ENCODE results near the gene FNIP2. TPM values are rescaled to one million over a fixed set of nuclear protein-coding genes. Genes with fewer than 3 reads are reported as not detected.
"Not testable (repeated sequence)": the region's sequence is repeated elsewhere in the genome, so short reads cannot be mapped to it uniquely, and the experiment has no call there.

The FNIP2 gene
- polyA plus RNA-seq, 10 donors: 12.8 to 17.8 (median 14.2) TPM

DNA sequence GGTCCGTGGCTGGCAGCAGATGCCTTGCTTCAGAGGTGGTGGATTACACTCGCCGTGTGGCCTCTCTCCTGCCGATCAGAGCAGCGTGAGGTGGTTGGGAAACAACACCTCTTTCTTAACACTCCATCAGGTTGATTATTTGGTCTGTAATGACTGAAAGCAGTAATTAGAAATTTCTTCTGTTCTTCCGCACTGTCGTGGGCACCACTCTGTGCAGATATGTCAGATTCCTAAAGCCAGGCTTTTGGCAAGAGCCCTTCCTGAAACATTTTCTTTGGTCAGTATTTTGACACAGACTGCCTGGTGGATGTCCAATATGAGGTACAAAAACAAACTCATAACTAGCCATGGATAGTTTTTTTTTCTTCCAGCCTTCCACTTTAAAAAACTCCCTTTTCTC lies 100.9 kb downstream of the FNIP2 start:
- no peak for DNase-seq

GRCh38 chr4:158870282-158870625 lies 101.4 kb downstream of the FNIP2 start:
- DNase-seq: peak in 1 of 3 donors; percentile 10

- peak in 1 of 3 donors; percentile 7 for DNase-seq
Observed at GRCh38 chr4:158870626-158871334, 102.0 kb downstream of the FNIP2 start.

DNA sequence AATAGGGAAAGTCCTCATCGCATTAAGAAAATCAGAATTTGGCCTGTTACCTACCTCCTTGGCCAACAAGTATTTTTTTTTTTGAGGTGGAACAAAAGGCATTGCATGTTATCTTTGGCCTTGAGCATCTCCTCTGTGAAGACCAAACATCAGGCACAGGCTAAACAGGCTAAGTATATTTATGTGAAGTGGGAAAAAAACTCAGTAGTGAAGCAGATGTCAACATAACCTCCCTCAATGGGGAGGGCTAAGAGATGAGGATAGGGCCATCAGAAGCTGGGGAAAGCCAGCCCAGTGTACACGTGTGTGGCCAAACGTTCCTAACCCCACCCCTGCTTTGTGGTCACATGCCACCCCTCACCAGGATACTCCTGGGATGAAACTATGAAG lies 102.5 kb downstream of the FNIP2 start:
- no peak for DNase-seq

GRCh38 chr4:158873795-158874401 lies 105.1 kb downstream of the FNIP2 start:
- DNase-seq: peak in 2 of 3 donors; percentile 59 to 79

DNA sequence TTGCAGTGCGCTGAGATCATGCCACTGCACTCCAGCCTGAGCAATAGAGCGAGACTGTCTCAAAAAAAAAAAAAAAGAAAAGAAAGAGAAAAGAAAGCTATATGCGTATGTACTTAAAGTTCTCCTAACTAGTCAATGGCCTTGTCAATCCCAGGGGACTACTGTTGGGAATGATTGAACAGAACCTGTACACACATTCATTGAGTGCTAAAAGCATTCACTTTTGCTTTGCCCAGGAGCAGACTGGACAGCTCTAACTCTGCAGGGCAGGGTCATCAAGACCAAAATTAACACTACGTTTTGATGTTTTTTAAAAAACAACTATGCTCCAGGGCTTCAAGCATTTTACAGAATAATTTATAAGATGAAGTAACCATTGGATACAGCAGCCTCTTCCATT lies 106.2 kb downstream of the FNIP2 start:
- DNase-seq: no peak

- DNase-seq: no peak
Observed at GRCh38 chr4:158875455-158875854, 106.6 kb downstream of the FNIP2 start.

- DNase-seq: no peak
Observed at GRCh38 chr4:158877069-158877468, 108.2 kb downstream of the FNIP2 start.

DNA sequence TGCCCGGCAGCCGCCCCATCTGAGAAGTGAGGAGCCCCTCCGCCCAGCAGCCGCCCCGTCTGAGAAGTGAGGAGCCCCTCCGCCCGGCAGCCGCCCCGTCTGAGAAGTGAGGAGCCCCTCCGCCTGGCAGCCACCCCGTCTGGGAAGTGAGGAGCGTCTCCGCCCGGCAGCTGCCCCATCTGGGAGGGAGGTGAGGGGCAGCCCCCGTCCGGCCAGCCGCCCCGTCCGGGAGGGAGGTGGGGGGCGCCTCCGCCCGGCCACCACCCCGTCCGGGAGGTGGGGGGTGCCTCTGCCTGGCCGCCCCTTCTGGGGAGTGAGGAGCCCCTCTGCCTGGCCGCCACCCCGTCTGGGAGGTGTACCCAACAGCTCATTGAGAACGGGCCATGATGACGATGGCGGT lies 113.3 kb downstream of the FNIP2 start:
- not testable (repeated sequence) for DNase-seq

- DNase-seq: peak in 2 of 3 donors; percentile 8 to 15
Observed at GRCh38 chr4:158884280-158884679, 115.5 kb downstream of the FNIP2 start.

GRCh38 chr4:158885564-158885963 lies 116.7 kb downstream of the FNIP2 start:
- DNase-seq: no peak

DNA sequence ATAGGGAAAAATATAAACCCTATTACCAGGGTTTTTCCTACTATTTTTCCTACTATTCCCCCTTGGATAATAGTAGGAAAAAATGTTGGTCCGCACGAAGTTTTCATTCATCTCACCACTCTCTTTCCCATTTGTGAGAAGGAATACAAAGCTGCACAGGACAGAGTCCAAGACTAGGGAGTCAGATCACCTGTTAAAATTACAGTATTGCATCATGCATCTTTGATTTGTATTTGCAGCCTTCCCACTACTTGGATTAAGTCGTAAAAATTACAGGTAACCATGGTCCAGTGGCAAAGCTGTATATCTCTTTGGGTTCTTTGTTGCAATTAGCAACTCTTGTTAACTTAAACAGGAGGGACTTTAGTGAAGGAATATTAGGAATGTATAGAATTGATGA lies 121.5 kb downstream of the FNIP2 start:
- no peak for DNase-seq

- DNase-seq: no peak
Observed at GRCh38 chr4:158891256-158891655, 122.4 kb downstream of the FNIP2 start.

- no peak for DNase-seq
Observed at GRCh38 chr4:158894826-158895225, 126.0 kb downstream of the FNIP2 start.

GRCh38 chr4:158895797-158896576 lies 127.2 kb downstream of the FNIP2 start:
- no peak for DNase-seq

GRCh38 chr4:158896577-158897238 lies 127.9 kb downstream of the FNIP2 start:
- not testable (repeated sequence) for DNase-seq

- DNase-seq: not testable (repeated sequence)
Observed at GRCh38 chr4:158900408-158900807, 131.6 kb downstream of the FNIP2 start.

DNA sequence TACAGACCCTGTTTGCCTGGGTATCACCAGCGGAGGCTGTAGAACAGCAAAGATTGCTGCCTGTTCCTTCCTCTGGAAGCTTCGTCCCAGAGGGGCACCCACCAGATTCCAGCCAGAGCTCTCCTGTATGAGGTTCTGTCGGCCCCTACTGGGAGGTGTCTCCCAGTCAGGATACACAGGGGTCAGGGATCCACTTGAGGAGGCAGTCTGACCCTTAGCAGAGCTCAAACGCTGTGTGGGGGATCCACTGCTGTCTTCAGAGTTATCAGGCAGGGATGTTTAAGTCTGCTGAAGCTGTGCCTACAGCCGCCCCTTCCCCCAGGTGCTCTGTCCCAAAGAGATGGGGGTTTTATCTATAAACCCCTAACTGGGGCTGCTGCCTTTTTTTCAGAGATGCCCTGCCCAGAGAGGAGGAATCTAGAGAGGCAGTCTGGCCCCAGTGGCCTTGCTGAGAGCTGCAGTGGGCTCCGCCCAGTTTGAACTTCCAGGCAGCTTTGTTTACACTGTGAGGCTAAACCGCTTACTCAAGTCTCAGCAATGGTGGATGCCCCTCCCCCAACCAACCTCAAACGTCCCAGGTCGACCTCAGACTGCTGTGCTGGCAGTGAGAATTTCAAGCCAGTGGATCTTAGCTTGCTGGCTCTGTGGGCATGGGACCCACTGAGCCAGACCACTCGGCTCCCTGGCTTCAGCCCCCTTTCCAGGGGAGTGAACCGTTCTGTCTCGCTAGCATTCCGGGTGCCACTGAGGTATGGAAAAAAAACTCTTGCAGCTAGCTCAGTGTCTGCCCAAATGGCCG lies 133.7 kb downstream of the FNIP2 start:
- DNase-seq: not testable (repeated sequence)

- no peak for DNase-seq
Observed at GRCh38 chr4:158903079-158903456, 134.2 kb downstream of the FNIP2 start.

- DNase-seq: no peak
Observed at GRCh38 chr4:158903472-158904043, 134.7 kb downstream of the FNIP2 start.

- no peak for DNase-seq
Observed at GRCh38 chr4:158904815-158905214, 136.0 kb downstream of the FNIP2 start.
